Sigmoid colon (tissue), 7 donors: ENCODE measurements around the gene ADARB2. TPM values are rescaled to one million over a fixed set of nuclear protein-coding genes. Genes with fewer than 3 reads are reported as not detected.

Experiments used
- DNase-seq: peaks from one replicate; pipeline ENCODE4 v3.0.0-alpha.2; 2019
- H3K27ac ChIP-seq, 4 donors: fragments of 200-600 bp; sonication (generic); one replicate each; pipeline ENCODE4 v1.5.1; 2016 to 2019; ENCODE audit warnings: mild to moderate bottlenecking in 1 of 4
- H3K27me3 ChIP-seq, 3 donors: fragments of 200-600 bp; sonication (generic); one replicate each; pipeline ENCODE4 v1.5.1; 2019; ENCODE audit warnings: mild to moderate bottlenecking in 1 of 3
- H3K36me3 ChIP-seq, 4 donors: fragments of 200-600 bp; sonication (generic); one replicate each; pipeline ENCODE4 v1.5.1; 2016 to 2019
- H3K4me1 ChIP-seq, 4 donors: fragments of 200-600 bp; sonication (generic); one replicate each; pipeline ENCODE4 v1.5.1; 2017 to 2019
- H3K4me3 ChIP-seq, 4 donors: fragments of 200-600 bp; sonication (generic); one replicate each; pipeline ENCODE4 v1.5.1; 2017 to 2019; ENCODE audit warnings: mild to moderate bottlenecking in 2 of 4, moderate library complexity in 1 of 4
- H3K9me3 ChIP-seq, 4 donors: fragments of 200-600 bp in 3 of 4; sonication (generic) in 3 of 4; one replicate each; pipeline versions ENCODE4 v1.5.1 to v1.6.1; 2013 to 2019
- CTCF ChIP-seq, 4 experiments: fragments of 450-650 bp in 3 of 4; fragments of 200-600 bp in 1 of 4; IDR thresholded peaks; one replicate each; pipeline ENCODE4 v1.5.1; 2016 to 2019; ENCODE audit warnings: antibody characterized with exemption in 4 of 4, mild to moderate bottlenecking in 3 of 4, moderate library complexity in 2 of 4
- EP300 ChIP-seq, 4 donors: sonication (generic); formaldehyde crosslinking; IDR thresholded peaks; one replicate each; pipeline ENCODE4 v1.6.1; 2017; ENCODE audit warnings: antibody characterized with exemption in 4 of 4
- POLR2A ChIP-seq, 2 donors: fragments of 450-650 bp; IDR thresholded peaks; one replicate each; pipeline ENCODE4 v1.6.1; 2016; ENCODE audit warnings: antibody characterized with exemption in 2 of 2, mild to moderate bottlenecking in 2 of 2, moderate library complexity in 2 of 2
- POLR2AphosphoS5 ChIP-seq, 4 donors: sonication (generic); formaldehyde crosslinking; IDR thresholded peaks; one replicate each; pipeline ENCODE4 v1.6.1; 2017; ENCODE audit warnings: antibody characterized with exemption in 4 of 4
- WGBS, 2 donors: extraction: QIAGEN DNeasy Blood & Tissue Kit; methylation state at CpG; one replicate each; pipeline ENCODE4 v1.1.7; 2013; 5-methylcytosine and 5-hydroxymethylcytosine counted together
- intact Hi-C: fragments of 100-400 bp; cut with DNase I; formaldehyde crosslinking; loops from one replicate; pipeline ENCODE4 v1.15.1; 2023
- polyA plus RNA-seq, 3 donors: library from polyadenylated mRNA; stranded (reverse); fragments of 200-250 nt; gene quantifications; one replicate each; pipeline ENCODE4 v1.2.3, GENCODE V29; 2013
- total RNA-seq, 4 donors: library from RNA; depleted of rRNA; stranded (reverse); fragments of >200 nt; gene quantifications; one replicate each; pipeline ENCODE4 v1.1.0, GENCODE V29; 2016
- donor health status: healthy with polysubstance abuse.
- donor health status: Bipolar disorder and iron deficiency.
- donor health status: healthy.

Gene ADARB2
- total and polyA plus RNA-seq, 7 donors: 0.60 to 5.9 (median 3.5) TPM; not detected in 1

DNA sequence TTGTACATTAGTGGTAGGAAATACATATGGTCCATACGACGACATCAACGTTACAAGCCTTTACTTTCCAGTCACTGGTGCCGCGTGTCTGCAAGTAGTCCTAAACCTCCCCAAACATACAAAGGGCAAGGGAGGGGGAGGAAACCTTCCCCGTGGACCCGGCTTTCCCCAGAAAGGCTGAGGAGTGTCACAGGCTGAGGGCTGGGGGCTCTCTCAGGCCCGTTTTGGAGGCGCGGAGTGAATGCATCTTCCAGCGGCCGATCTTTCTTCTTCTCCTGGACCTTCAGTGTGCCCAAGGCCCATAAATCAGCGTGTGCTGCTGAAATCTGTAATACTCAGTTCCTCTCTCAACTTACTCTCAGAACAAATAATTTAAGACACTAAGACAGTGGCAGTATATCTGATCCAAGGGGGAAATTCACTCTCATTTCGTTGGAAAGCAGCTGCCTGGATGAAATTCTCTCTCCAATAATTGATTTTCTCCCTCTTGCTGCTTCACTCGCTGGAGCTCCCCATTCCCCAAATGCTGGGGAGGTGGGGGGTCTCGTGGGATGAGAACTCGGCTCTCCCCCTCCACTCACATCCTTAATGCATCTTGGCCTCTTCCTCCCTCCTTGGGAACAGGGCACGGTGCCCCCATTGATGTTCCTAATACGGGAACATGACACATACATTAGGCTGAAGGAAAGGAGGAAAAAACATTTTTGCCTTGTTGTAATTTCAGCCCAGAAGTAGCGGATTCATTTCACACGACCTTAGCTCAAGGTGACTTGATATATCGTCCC is 126.1 kb downstream of the ADARB2 start:
- Histone ChIP-seq H3K27me3 (peaks cover 0 to 40% (median 22%) of the 10 kb centered on the region in 3 donors), H3K36me3 (no peaks in the 10 kb centered on the region), H3K4me3 (no peak overlapping the region), H3K27ac (no peak overlapping the region), H3K9me3 (no peaks in the 10 kb centered on the region), H3K4me1 (no peaks in the 10 kb centered on the region)
- DNase-seq: no peak
- TF ChIP-seq EP300 (IDR thresholded peaks at IDR 0.05) (no peak), POLR2AphosphoS5 (IDR thresholded peaks at IDR 0.05) (no peak), POLR2A (IDR thresholded peaks at IDR 0.05) (no peak)
- 79% methylated on average over 22 of the region's 22 CpGs for whole genome bisulfite sequencing, 2 donors
- intact Hi-C loops: no loop called here

DNA sequence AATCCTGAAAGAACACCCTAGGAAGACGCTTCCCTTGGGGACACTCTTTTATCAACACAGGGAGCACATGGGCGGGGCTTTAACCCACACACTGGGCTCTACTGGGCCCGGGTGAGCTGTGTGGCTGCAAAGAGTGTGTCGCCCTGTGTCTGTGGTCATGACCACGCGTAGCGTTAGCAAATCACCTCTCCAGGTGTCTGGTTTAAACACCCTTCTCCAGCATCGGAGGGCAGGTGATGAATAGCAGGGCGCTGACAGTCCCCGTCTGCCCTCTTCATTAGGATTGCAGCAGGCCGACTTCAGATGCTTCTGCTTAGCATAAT is 127.7 kb downstream of the ADARB2 start:
- no peaks in the 10 kb centered on the region for H3K36me3 ChIP-seq
- WGBS, 2 donors: 61 to 67% methylated on average over 11 of the region's 11 CpGs
- no peak overlapping the region for H3K4me3 ChIP-seq
- H3K9me3 ChIP-seq: no peaks in the 10 kb centered on the region
- no peak for DNase-seq
- intact Hi-C loops: no loop called here
- H3K4me1 ChIP-seq: no peaks in the 10 kb centered on the region
- H3K27me3 ChIP-seq: peaks cover 0 to 42% (median 22%) of the 10 kb centered on the region in 3 donors
- no peak overlapping the region for H3K27ac ChIP-seq
- TF ChIP-seq CTCF (IDR thresholded peaks at IDR 0.05): no peak

DNA sequence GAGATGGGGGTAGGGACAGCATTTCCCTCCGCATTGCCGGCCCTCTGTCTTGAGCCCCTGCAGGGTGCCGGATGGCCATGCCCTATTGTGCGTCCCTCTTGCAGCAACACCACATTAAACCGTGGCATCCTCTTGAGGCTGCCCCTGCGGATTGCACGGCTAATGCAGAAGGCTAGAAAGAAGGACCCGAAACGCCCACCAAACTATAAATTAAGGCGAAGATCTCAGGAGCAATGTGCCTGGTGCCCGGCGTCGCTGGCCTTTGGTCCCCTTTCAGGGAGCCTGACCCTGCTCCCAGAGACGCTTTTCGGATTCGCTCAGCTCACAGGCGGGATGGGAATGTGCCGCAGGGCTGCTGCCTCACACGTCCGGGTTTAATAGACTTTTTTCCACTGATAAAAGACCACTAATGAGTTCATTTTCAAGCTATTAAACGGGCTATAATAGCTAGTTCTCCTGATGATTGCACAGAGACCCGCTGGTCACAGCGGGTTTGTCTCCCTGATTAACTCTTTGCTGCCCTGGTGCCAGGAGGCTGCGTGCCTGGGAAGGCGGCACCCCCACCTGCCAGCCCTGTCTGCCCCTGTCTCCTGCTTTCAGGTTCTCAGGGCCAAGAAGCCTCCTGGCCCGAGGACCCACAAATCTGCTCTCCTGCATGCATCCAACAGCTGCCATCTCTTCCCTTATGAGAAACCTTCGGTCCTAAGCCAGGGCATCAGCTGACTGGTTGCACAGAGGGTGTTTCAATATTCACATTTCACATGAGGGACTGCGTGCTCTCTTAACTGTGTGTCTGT is 128.3 kb downstream of the ADARB2 start:
- intact Hi-C loops: no loop called here
- Histone ChIP-seq H3K36me3 (no peaks in the 10 kb centered on the region), H3K27me3 (peaks cover 0 to 47% (median 22%) of the 10 kb centered on the region in 3 donors), H3K4me1 (no peaks in the 10 kb centered on the region), H3K9me3 (no peaks in the 10 kb centered on the region), H3K27ac (no peak overlapping the region), H3K4me3 (no peak overlapping the region)
- 23 to 33% methylated on average over 28 of the region's 28 CpGs for WGBS, 2 donors
- no peak for DNase-seq
- no peak for TF ChIP-seq POLR2A (IDR thresholded peaks at IDR 0.05)
- no peak for TF ChIP-seq POLR2AphosphoS5 (IDR thresholded peaks at IDR 0.05)
- no peak for TF ChIP-seq CTCF (IDR thresholded peaks at IDR 0.05)
- no peak for TF ChIP-seq EP300 (IDR thresholded peaks at IDR 0.05)

- intact Hi-C loops: no loop called here
- WGBS, 2 donors: 57 to 60% methylated on average over 3 of the region's 3 CpGs
- no peak overlapping the region for H3K4me3 ChIP-seq
- peaks cover 0 to 47% (median 22%) of the 10 kb centered on the region in 3 donors for H3K27me3 ChIP-seq
- no peaks in the 10 kb centered on the region for H3K4me1 ChIP-seq
- no peak overlapping the region for H3K27ac ChIP-seq
- no peak for DNase-seq
- no peaks in the 10 kb centered on the region for H3K9me3 ChIP-seq
- TF ChIP-seq CTCF (IDR thresholded peaks at IDR 0.05): no peak
- no peak for TF ChIP-seq POLR2A (IDR thresholded peaks at IDR 0.05)
- TF ChIP-seq POLR2AphosphoS5 (IDR thresholded peaks at IDR 0.05): no peak
- no peak for TF ChIP-seq EP300 (IDR thresholded peaks at IDR 0.05)
- no peaks in the 10 kb centered on the region for H3K36me3 ChIP-seq
Measured at GRCh38 chr10:1608408-1608807, 128.9 kb downstream of the ADARB2 start.

DNA sequence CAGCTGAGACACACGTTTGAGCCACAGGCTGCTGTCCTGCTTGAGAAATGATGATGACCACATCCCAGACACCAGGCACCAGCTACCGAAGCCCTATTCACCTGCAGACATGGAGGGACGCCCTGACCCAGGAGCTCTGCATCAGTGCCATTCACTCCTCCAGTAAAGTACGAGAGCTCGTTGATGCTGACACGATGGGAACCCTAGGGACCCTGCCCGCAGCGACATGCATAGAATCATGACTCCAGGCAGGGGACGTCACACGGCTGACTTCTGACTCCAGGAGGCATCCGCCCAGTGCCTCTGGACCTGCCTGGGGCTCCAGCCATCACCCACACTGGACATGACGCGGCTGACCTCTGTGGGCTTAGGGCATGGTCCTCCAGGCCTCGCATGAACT is 129.9 kb downstream of the ADARB2 start:
- TF ChIP-seq POLR2A (IDR thresholded peaks at IDR 0.05) (no peak), CTCF (IDR thresholded peaks at IDR 0.05) (no peak), EP300 (IDR thresholded peaks at IDR 0.05) (no peak), POLR2AphosphoS5 (IDR thresholded peaks at IDR 0.05) (no peak)
- H3K4me1 ChIP-seq: no peaks in the 10 kb centered on the region
- no peak overlapping the region for H3K27ac ChIP-seq
- H3K9me3 ChIP-seq: no peaks in the 10 kb centered on the region
- H3K27me3 ChIP-seq: peaks cover 0 to 47% (median 22%) of the 10 kb centered on the region in 3 donors
- H3K4me3 ChIP-seq: no peak overlapping the region
- 89 to 91% methylated on average over 14 of the region's 14 CpGs for WGBS, 2 donors
- no peaks in the 10 kb centered on the region for H3K36me3 ChIP-seq
- DNase-seq: no peak
- intact Hi-C loops: no loop called here
